Activated naive CD8-positive, alpha-beta T cell (primary cell): ENCODE measurements around the gene RAB7B.
A peak's percentile ranks its signal among the peaks of the same experiment; 100 is the strongest.
"Not testable (repeated sequence)": the region's sequence is repeated elsewhere in the genome, so short reads cannot be mapped to it uniquely, and the experiment has no call there.

ENCODE experiments used
- H3K27ac Mint-ChIP-seq: one replicate; pipeline ENCODE4 v1.8.0; 2021; ENCODE audit warnings: mixed read lengths
- H3K27me3 Mint-ChIP-seq: one replicate; pipeline ENCODE4 v1.8.0; 2021; ENCODE audit warnings: mixed read lengths
- H3K36me3 Mint-ChIP-seq: one replicate; pipeline ENCODE4 v1.8.0; 2021; ENCODE audit warnings: mixed read lengths
- H3K4me1 Mint-ChIP-seq: one replicate; pipeline ENCODE4 v1.8.0; 2021; ENCODE audit warnings: low read depth, mixed read lengths
- H3K4me3 Mint-ChIP-seq: one replicate; pipeline ENCODE4 v1.8.0; 2021; ENCODE audit warnings: mild to moderate bottlenecking, mixed read lengths
- H3K9me3 Mint-ChIP-seq: one replicate; pipeline ENCODE4 v1.8.0; 2021; ENCODE audit warnings: low read depth, mixed read lengths

RAB7B gene

DNA sequence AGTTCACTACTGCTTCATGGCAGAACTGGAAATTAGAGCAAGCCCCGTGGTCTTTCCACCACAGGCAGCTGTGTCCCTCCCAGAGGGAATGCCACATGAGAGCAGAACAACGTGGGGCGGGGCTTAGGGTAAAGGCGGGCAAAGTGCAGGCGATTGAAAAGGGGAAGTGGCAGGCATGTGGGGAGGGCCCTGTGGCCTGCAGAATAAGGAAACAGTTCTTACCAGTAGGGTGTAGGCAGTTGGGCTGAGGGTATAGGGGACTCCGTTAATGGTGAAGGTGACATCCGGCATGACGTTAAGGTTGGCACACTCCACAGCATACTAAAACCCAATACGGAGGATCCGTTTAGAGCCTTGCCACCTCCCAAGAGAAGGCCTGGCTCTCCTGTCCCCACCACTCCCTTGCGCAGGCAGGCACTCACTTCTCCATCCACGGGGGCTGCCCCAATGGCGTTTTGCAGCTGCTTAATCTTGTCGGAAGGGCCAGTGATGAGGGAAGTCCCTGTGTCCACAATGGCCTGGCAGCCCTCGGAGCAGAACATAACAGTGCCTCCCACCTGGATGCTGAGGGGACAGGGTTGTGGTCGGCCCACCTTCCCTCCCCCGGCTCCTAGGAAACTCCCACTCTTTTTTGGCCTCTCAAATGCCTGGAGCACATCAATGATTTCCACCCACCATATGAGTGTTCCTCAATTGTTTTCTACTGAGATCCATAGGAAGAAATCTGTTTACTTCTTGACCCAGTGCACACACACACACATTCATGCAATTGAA is 9.1 kb upstream of the RAB7B start:
- no peaks in the 10 kb centered on the region for H3K9me3 Mint-ChIP-seq
- peak overlapping the region; percentile 51 for H3K4me3 Mint-ChIP-seq
- H3K36me3 Mint-ChIP-seq = no peaks in the 10 kb centered on the region
- H3K4me1 Mint-ChIP-seq = peaks cover 27% of the 10 kb centered on the region
- H3K27ac Mint-ChIP-seq = no peak overlapping the region
- no peaks in the 10 kb centered on the region for H3K27me3 Mint-ChIP-seq

DNA sequence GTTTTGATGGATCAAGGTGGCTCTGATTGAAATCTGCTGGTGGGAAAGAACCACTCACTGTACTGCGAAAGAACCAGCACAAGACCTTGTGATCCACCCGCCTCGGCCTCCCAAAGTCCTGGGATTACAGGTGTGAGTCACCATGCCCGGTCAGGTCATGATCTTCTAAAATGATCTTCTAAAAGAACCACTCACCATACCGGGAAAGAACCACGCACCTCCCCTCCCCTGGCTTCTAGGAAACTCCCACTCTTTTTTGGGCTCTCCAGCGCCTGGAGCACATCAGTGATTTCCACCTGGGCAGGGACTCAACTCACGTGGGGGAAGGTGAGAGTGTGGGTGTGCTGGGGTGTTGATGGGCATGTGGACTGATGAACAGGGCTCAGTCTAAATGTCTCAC is 7.9 kb upstream of the RAB7B start:
- Mint-ChIP-seq H3K9me3 (no peaks in the 10 kb centered on the region), H3K27me3 (peaks cover 4% of the 10 kb centered on the region), H3K36me3 (no peaks in the 10 kb centered on the region), H3K4me3 (no peak overlapping the region), H3K27ac (no peak overlapping the region), H3K4me1 (peaks cover 27% of the 10 kb centered on the region)

DNA sequence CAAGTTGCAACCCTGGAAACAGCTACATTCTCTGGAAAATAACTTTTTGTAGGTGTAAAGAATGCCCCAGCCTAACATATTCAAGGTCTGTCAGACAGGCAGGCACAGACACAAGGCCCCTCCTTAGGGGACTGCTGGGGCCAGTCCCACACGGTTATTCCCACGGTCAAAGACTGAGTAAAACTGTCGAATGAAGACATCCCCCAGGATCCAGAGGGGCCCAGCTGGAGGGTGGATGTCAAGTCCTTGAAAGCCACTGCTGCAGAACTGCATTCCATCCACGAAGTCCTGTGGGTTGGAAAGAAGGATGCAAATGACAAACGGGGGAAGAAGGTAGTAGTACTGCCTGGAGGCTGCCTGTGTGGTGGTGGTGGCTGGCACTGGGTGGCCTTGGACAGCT is 6.9 kb upstream of the RAB7B start:
- peaks cover 27% of the 10 kb centered on the region for H3K4me1 Mint-ChIP-seq
- H3K27me3 Mint-ChIP-seq = peaks cover 4% of the 10 kb centered on the region
- no peak overlapping the region for H3K4me3 Mint-ChIP-seq
- no peaks in the 10 kb centered on the region for H3K9me3 Mint-ChIP-seq
- no peak overlapping the region for H3K27ac Mint-ChIP-seq
- no peaks in the 10 kb centered on the region for H3K36me3 Mint-ChIP-seq

DNA sequence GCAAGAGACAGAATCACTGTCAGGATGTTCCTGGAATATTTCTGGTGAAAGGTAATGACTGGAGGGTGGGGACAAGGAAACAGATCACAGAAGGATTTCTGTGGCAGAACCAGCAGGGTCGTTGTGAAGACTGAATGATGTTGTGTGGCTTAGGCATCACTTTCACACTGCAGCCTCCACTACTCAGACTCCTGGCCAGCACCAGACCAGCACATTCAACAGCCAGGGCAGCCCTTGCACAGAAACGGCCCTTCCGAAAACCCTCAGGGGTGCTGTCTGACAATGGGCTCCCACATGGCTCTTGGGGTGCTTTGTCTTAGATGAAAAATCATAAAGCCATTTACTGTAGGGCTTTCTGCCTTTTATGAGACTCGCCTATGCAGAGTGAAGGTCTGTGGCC is 3.8 kb upstream of the RAB7B start:
- H3K27me3 Mint-ChIP-seq = peaks cover 5% of the 10 kb centered on the region
- H3K4me1 Mint-ChIP-seq = peaks cover 15% of the 10 kb centered on the region
- no peak overlapping the region for H3K4me3 Mint-ChIP-seq
- H3K9me3 Mint-ChIP-seq = no peaks in the 10 kb centered on the region
- H3K36me3 Mint-ChIP-seq = no peaks in the 10 kb centered on the region
- no peak overlapping the region for H3K27ac Mint-ChIP-seq

DNA sequence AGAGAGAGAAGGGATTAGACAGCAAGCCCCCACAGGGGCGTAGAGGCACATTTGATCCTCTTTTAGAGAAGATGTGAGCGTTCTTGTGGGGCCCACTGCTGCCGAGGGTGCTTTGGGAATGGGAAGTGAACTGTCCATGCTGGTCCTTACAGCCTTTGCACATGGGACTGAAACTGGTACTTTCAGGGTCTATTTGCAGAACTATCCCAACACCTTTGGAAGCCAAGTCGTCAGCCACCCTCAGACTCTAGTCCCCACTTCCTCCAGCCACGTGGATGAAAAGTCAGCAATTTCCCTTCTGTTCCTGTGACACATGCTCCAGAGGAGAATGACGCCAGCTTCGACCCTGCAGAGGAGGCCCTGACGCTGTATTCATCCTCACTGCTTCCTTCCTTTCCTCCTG is 2.6 kb upstream of the RAB7B start:
- Mint-ChIP-seq H3K27me3 (peaks cover 5% of the 10 kb centered on the region), H3K4me3 (no peak overlapping the region), H3K36me3 (no peaks in the 10 kb centered on the region), H3K9me3 (no peaks in the 10 kb centered on the region), H3K27ac (no peak overlapping the region), H3K4me1 (peaks cover 18% of the 10 kb centered on the region)

DNA sequence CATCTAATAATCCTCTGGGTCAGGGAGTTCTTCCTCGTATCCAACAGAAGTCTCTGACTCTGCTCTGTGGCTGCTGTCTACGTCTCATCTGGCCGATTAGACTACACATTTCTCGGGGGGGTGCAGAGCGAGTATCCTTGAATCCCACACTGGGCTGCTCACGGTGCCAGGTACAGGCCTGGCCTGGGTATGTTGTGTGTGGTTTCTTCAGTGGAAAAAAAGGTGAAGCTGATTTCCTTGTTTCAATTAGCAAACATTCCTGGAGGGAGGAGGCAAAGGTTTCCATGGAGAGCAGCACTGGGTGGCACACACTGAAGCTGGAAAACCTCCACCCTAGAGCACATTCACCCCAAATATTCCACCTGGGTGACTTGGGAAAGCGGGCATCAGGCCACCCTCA is 2.0 kb upstream of the RAB7B start:
- H3K9me3 Mint-ChIP-seq = no peaks in the 10 kb centered on the region
- H3K4me1 Mint-ChIP-seq = peaks cover 17% of the 10 kb centered on the region
- H3K36me3 Mint-ChIP-seq = no peaks in the 10 kb centered on the region
- peaks cover 5% of the 10 kb centered on the region for H3K27me3 Mint-ChIP-seq
- no peak overlapping the region for H3K27ac Mint-ChIP-seq
- no peak overlapping the region for H3K4me3 Mint-ChIP-seq

DNA sequence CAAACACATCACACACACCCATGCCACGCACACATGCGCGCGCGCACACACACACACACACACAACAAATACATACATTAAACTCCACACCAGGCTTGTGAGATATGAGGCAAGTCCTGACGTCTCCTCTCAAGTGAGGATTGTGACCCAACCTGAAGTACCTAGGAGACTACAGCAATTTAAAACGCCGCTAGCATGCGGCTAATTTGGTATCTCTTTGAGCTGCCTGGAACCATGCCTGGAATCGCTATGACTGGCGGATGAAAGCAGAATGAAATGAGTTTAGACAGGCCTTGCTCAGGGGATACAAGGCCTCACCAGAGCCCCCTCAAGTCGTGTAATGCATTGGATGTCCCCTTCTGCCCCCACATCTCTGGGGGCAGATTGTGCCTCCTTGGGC is 1.6 kb upstream of the RAB7B start:
- peaks cover 17% of the 10 kb centered on the region for H3K4me1 Mint-ChIP-seq
- no peak overlapping the region for H3K27ac Mint-ChIP-seq
- no peaks in the 10 kb centered on the region for H3K36me3 Mint-ChIP-seq
- no peaks in the 10 kb centered on the region for H3K9me3 Mint-ChIP-seq
- H3K4me3 Mint-ChIP-seq = no peak overlapping the region
- H3K27me3 Mint-ChIP-seq = peaks cover 5% of the 10 kb centered on the region

DNA sequence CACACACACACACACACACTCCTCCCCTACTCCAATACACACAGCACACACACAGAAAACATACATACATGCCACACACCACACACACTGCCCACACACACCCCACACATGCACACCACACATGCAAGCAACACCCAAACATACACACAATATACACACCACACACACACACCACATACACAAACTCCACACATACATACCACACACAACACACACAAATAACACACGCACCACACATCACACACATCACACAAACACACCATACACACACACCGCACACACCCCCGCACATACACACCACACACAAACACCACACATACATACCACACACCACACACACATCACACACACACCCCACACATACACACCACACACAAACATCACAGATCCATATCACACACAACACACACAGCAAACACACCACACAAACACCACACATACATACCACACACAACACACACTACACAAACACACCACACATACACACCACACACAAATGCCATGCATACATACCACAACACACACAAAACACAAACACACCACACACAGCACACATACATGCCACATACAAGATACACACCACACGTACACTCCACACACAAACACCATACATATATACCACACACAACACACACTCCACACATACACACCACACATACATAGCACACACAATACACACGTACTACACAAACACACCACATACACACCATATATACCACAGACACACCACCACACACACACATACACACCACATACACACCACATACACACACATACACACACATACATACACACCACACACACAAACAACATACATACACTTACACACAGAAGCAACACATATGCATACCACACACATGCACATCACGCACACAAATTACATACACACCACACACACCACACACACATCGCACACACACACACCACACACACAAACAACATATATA is 932 bp upstream of the RAB7B start:
- Mint-ChIP-seq H3K36me3 (no peaks in the 10 kb centered on the region), H3K4me3 (no peak overlapping the region), H3K27me3 (peaks cover 5% of the 10 kb centered on the region), H3K4me1 (peaks cover 17% of the 10 kb centered on the region), H3K27ac (no peak overlapping the region), H3K9me3 (no peaks in the 10 kb centered on the region)

DNA sequence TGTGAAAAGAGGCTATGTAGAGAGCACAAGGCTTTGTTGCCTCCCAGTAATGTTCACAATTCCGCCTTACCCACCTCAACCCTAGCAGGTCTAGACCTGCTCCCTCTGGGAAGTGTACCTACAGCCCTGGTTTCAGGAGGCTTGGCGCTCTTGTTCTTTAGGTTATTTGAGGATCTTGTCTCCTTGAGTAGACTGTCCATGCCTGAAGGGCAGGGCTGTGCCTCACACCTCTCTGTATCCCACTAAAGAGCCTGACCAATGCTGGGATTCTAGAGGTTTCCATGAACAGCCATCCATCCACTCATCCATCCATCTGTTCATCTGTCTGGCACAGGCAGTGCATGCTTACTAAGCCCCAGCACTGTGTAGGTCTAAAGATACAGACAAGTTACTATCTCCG is 1.0 kb downstream of the RAB7B start:
- H3K36me3 Mint-ChIP-seq = no peaks in the 10 kb centered on the region
- peaks cover 5% of the 10 kb centered on the region for H3K27me3 Mint-ChIP-seq
- no peak overlapping the region for H3K27ac Mint-ChIP-seq
- no peak overlapping the region for H3K4me3 Mint-ChIP-seq
- H3K9me3 Mint-ChIP-seq = no peaks in the 10 kb centered on the region
- H3K4me1 Mint-ChIP-seq = peaks cover 17% of the 10 kb centered on the region

DNA sequence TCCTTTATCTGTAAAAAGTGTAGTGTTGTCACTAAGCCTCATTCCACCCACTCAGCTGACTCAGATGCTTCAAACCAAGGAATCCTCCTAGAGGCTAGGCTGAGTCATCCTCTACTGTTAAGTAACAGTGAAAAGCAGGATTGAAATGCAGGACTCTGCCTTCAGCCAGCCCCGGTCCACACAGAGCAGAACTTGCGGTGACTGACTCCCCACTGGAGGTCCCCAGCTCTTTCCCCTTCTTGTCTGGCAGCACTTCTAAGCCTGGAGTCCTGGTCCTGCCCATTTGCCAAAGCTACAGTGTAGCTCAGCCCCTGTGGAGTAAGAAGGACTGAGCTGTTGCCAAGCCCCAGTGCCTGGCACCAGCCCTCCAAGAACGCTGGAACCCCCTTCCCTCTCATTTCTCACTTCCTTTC is 1.7 kb downstream of the RAB7B start:
- H3K27ac Mint-ChIP-seq = no peak overlapping the region
- H3K4me3 Mint-ChIP-seq = no peak overlapping the region
- H3K9me3 Mint-ChIP-seq = no peaks in the 10 kb centered on the region
- peaks cover 2% of the 10 kb centered on the region for H3K27me3 Mint-ChIP-seq
- H3K4me1 Mint-ChIP-seq = peaks cover 17% of the 10 kb centered on the region
- no peaks in the 10 kb centered on the region for H3K36me3 Mint-ChIP-seq

DNA sequence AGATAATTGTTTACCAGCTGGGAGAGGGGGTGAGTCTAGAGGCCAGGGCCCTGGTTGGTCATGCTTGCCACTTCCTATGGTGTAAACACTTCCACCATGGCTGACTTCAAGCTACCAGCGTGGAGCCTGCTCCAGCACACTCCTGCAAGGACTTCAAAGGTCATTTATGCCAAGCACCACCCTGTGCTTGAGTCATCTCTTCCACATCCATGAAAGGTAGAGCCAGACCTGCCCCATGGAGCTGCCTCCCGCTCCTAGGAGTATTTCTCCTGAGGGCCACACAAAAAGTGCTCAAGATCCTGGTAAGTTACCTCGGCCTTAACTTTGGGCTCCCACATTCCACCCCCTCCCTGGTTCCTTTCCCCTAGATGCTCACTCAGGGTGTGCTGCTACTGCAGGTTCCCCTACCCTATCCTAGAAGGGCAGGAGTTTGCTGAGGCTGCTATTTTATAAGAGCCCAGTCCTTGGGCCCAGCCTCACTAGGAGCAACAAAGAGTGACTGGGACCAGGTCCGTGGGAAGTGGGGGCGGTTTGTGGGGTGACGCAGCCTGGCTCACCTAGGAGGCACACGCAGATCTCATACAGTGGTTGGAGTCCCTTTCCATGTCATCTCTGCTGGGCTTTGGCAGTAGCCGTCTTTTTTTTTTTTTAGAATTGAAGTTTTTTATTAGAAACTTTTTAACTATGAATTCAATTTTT is 2.4 kb downstream of the RAB7B start:
- Mint-ChIP-seq H3K27me3 (peaks cover 2% of the 10 kb centered on the region), H3K4me3 (no peak overlapping the region), H3K36me3 (no peaks in the 10 kb centered on the region), H3K4me1 (peaks cover 17% of the 10 kb centered on the region), H3K9me3 (no peaks in the 10 kb centered on the region), H3K27ac (peak overlapping the region; percentile 48)

DNA sequence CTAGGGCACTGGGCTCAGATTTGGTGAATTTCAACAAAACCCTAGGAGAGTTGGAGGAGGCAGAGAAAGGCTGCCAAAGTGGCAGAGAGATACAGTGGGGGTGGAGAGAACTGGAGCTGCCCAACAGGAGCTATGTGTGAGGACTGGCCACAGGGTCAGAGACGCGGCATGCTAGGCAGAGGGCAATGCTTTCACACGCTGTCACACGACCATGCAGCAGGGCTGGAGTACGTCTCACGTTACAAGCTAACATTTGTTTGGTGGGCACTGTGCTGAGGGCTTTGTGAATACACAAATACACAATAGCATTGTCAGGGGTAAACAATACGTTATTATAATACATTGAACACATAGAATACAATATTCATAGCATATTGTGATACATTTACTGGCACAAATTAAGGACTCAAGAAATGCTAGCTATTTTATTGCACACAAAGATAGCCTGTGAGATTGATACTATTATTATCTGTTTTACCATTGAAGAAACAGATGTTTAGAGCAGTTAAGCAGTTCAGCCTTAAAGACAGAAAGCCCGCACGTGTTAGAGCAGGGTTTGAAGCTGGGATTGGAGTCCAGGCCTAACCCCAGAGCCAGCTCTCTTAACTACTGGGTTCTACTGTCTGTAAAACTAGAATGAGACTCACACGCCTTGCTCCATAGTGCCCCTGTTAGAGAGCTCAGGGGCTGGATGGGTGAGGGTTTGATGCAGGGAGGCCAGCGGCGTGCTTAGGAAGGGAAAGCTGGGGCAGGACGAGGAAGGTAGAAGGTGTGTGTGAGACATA is 4.5 kb downstream of the RAB7B start:
- H3K4me1 Mint-ChIP-seq = peaks cover 17% of the 10 kb centered on the region
- H3K27ac Mint-ChIP-seq = no peak overlapping the region
- H3K9me3 Mint-ChIP-seq = no peaks in the 10 kb centered on the region
- no peaks in the 10 kb centered on the region for H3K36me3 Mint-ChIP-seq
- peaks cover 2% of the 10 kb centered on the region for H3K27me3 Mint-ChIP-seq
- H3K4me3 Mint-ChIP-seq = no peak overlapping the region

DNA sequence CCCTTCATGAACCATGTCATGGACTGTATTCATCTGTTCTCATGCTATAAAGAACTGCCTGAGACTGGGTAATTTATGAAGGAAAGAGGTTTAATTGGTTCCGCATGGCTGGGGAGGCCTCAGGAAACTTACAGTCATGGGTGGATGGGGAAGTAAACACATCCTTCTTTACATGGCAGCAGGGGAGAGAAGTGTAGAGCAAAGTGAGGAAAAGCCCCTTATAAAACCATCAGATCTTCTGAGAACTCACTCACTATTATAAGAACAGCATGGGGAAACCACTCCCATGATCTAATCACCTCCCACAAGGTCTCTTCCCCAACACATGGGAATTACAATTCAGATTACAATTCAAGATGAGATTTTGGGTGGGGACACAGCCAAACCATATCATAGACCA is 6.6 kb downstream of the RAB7B start:
- H3K36me3 Mint-ChIP-seq, H3K27ac Mint-ChIP-seq, H3K4me1 Mint-ChIP-seq, H3K9me3 Mint-ChIP-seq, H3K4me3 Mint-ChIP-seq, H3K27me3 Mint-ChIP-seq: not testable (repeated sequence)

DNA sequence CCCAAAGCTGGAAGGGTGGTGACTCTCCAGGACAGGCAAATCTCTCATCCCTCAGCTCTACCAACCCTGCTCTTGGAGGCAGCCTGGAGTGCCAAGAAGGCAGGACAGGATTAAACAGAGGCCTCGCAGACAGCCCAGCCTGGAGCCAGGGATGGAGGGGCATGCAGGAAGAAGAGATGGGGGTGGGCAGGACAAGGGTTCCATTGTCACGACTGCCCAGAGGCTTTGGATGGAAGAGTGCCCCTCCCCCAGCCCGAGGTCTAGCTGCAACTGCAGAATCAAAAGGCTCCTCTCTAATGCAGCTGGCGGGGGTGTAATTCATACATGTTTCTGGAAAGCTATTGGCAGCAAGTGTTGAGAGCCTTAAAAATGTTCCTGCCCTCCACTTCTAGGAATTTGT is 8.8 kb downstream of the RAB7B start:
- Mint-ChIP-seq H3K9me3 (no peaks in the 10 kb centered on the region), H3K36me3 (no peaks in the 10 kb centered on the region), H3K27me3 (peaks cover 5% of the 10 kb centered on the region), H3K27ac (no peak overlapping the region), H3K4me3 (no peak overlapping the region), H3K4me1 (no peaks in the 10 kb centered on the region)
